Raji (cell line): ENCODE results near the gene KRT9.

ENCODE experiments used
- POLR2A ChIP-seq: IDR thresholded peaks from 2 replicates; pipeline ENCODE4 v1.6.1; 2011; ENCODE audit warnings: low read depth, low read length, control low read depth; ENCODE audit not compliant: insufficient read depth

Gene KRT9

GRCh38 chr17:41553176-41553575 lies 18.7 kb downstream of the KRT9 start:
- no peak for TF ChIP-seq POLR2A

- no peak for TF ChIP-seq POLR2A
Observed at GRCh38 chr17:41552455-41552854, 19.4 kb downstream of the KRT9 start.

DNA sequence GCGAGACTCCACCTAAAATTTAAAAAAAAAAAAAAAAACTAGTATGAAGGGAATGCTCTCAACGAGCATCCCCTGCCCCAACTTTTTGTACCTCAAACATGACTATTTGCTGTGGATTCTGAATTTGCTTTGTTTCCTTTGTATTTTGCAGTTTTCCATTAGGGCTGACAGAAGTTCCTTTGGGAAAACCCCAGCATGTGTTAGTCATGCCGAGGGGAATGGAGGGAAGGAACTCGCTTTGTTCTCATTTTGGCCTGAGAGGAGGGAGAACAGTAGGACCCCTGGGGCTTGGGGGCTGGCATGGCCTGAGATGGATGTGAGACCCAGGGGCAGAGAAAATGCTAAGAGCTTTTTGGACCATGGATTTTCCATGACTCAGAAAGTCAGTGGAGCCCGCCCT lies 20.5 kb downstream of the KRT9 start:
- TF ChIP-seq POLR2A: no peak

DNA sequence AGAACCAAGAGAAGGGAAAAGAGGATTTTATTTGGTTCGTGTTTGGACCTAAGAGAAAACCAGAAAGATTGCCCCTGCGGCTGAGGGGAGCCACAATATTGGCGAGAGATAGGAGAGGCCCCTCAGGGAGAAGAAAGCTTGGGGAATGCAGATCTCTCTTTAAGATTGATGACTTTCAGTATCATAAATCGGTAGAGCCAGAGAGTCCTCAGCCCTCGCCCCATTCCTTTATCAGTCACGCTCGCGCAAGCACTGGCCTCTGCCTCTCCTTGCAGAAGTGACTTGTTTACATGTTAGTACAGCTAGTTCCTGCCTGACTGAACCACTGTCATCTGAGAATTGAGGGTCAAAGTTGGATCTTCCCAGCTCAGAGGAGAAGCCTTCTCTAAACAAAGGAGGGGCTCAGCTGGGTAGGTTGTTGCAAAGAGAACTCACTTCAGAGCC lies 22.2 kb downstream of the KRT9 start:
- no peak for TF ChIP-seq POLR2A

GRCh38 chr17:41548844-41549595 lies 22.8 kb downstream of the KRT9 start:
- TF ChIP-seq POLR2A: no peak

GRCh38 chr17:41547921-41548843 lies 23.7 kb downstream of the KRT9 start:
- TF ChIP-seq POLR2A: no peak

GRCh38 chr17:41547378-41547841 lies 24.4 kb downstream of the KRT9 start:
- no peak for TF ChIP-seq POLR2A

- no peak for TF ChIP-seq POLR2A
Observed at GRCh38 chr17:41546819-41547218, 25.0 kb downstream of the KRT9 start.

- TF ChIP-seq POLR2A: no peak
Observed at GRCh38 chr17:41545829-41546410, 25.9 kb downstream of the KRT9 start.

GRCh38 chr17:41544935-41545334 lies 26.9 kb downstream of the KRT9 start:
- TF ChIP-seq POLR2A: no peak

- no peak for TF ChIP-seq POLR2A
Observed at GRCh38 chr17:41544491-41544892, 27.4 kb downstream of the KRT9 start.

DNA sequence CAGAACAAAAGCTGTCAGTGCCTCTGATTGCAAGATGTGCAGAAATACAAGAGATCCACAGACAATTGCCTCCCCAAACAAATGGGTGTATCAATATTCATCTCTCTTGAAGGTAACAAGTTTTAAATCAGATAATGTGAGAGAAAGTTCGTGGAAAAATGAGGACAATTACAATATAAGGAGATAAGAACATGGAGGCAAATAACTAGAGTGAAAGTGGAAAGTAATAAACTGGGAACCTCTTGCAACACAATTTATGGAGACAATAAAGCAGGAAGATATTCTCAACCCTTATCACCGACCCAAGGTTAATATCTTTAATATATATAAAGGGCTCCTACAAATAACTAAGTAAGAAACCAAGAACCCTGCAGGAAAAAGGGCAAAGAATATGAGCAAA lies 29.5 kb downstream of the KRT9 start:
- TF ChIP-seq POLR2A: no peak

- TF ChIP-seq POLR2A: no peak
Observed at GRCh38 chr17:41540921-41541625, 30.8 kb downstream of the KRT9 start.

GRCh38 chr17:41539979-41540701 lies 31.7 kb downstream of the KRT9 start:
- TF ChIP-seq POLR2A: no peak
